Esophagus squamous epithelium (tissue), 5 donors: ENCODE data around the gene TRNP1. TPM values are rescaled to one million over a fixed set of nuclear protein-coding genes. Genes with fewer than 3 reads are reported as not detected.

Experiments used
- DNase-seq: peaks from one replicate; lab custom pipeline; 2025; lab: John Stamatoyannopoulos, UW
- H3K27ac ChIP-seq, 4 donors: fragments of 200-600 bp; sonication (generic); one replicate each; pipeline ENCODE4 v1.5.1; 2016 to 2019; ENCODE audit warnings: mild to moderate bottlenecking in 1 of 4
- H3K27me3 ChIP-seq, 4 donors: fragments of 200-600 bp; sonication (generic); 1 replicate in 3 of 4; 2 replicates in 1 of 4; pipeline versions ENCODE4 v1.5.1 to v1.6.0; 2017 to 2021; ENCODE audit warnings: antibody characterized with exemption in 1 of 4
- H3K36me3 ChIP-seq, 3 donors: fragments of 200-600 bp; sonication (generic); one replicate each; pipeline ENCODE4 v1.5.1; 2016 to 2019
- H3K4me1 ChIP-seq, 3 donors: fragments of 200-600 bp; sonication (generic); one replicate each; pipeline ENCODE4 v1.5.1; 2017 to 2019
- H3K4me3 ChIP-seq, 4 donors: fragments of 200-600 bp; sonication (generic); 1 replicate in 3 of 4; 2 replicates in 1 of 4; pipeline ENCODE4 v1.5.1; 2016 to 2019; ENCODE audit warnings: mild to moderate bottlenecking in 2 of 4, moderate library complexity in 1 of 4
- H3K9me3 ChIP-seq, 3 donors: fragments of 200-600 bp; sonication (generic); one replicate each; pipeline ENCODE4 v1.5.1; 2016 to 2019
- CTCF ChIP-seq, 6 experiments: fragments of 450-650 bp in 4 of 6; fragments of 200-600 bp in 2 of 6; sonication (generic) in 2 of 6; IDR thresholded peaks; one replicate each; pipeline ENCODE4 v1.5.1; 2016 to 2019; ENCODE audit warnings: antibody characterized with exemption in 6 of 6, mild to moderate bottlenecking in 4 of 6, moderate library complexity in 4 of 6
- POLR2A ChIP-seq, 4 donors: fragments of 450-650 bp; IDR thresholded peaks; one replicate each; pipeline ENCODE4 v1.6.1; 2017; ENCODE audit warnings: antibody characterized with exemption in 4 of 4, mild to moderate bottlenecking in 4 of 4, moderate library complexity in 3 of 4
- WGBS, 2 donors: methylation state at CpG; one replicate each; pipeline ENCODE4 v1.1.5; 2018; 5-methylcytosine and 5-hydroxymethylcytosine counted together
- intact Hi-C: fragments of 100-400 bp; cut with DNase I; formaldehyde crosslinking; loops from one replicate; pipeline ENCODE4 v1.15.0; 2022
- total RNA-seq, 4 donors: library from RNA; depleted of rRNA; stranded (reverse); fragments of >200 nt; gene quantifications; one replicate each; pipeline ENCODE4 v1.1.0, GENCODE V29; 2016
- donor health status: DM: yes; HTN: yes; CAD: no.

Gene TRNP1
- total RNA-seq, 4 donors from 2014 or later: 26.9 to 208 (median 64.5) TPM

GRCh38 chr1:27049100-27049499 lies 55.6 kb downstream of the TRNP1 start:
- DNase-seq: no peak
- H3K4me3 ChIP-seq: no peak overlapping the region
- WGBS, 2 donors: 69 to 70% methylated on average over 2 of the region's 2 CpGs
- H3K27me3 ChIP-seq: no peaks in the 10 kb centered on the region
- H3K36me3 ChIP-seq: no peaks in the 10 kb centered on the region
- TF ChIP-seq CTCF (IDR thresholded peaks at IDR 0.05): no peak
- no peak for TF ChIP-seq POLR2A (IDR thresholded peaks at IDR 0.05)
- H3K4me1 ChIP-seq: peaks cover 0 to 21% (median 5%) of the 10 kb centered on the region in 3 donors
- H3K9me3 ChIP-seq: no peaks in the 10 kb centered on the region
- no peak overlapping the region for H3K27ac ChIP-seq
- intact Hi-C loops: loop anchor here (2.0 kb wide), 1 partner anchor 48 kb away; no protein-coding TSS in a partner anchor

GRCh38 chr1:27049607-27050006 lies 56.1 kb downstream of the TRNP1 start:
- DNase-seq: no peak
- Histone ChIP-seq H3K27me3 (no peaks in the 10 kb centered on the region), H3K9me3 (no peaks in the 10 kb centered on the region), H3K27ac (no peak overlapping the region), H3K36me3 (no peaks in the 10 kb centered on the region), H3K4me1 (peaks cover 0 to 20% (median 5%) of the 10 kb centered on the region in 3 donors), H3K4me3 (no peak overlapping the region)
- TF ChIP-seq CTCF (IDR thresholded peaks at IDR 0.05) (no peak), POLR2A (IDR thresholded peaks at IDR 0.05) (no peak)
- intact Hi-C loops: loop anchor here (2.0 kb wide), 1 partner anchor 47 kb away; no protein-coding TSS in a partner anchor
- 57 to 64% methylated on average over 3 of the region's 3 CpGs for WGBS, 2 donors

Other genes with a start within 250 kb of the TRNP1 start
- 10 to 100 TPM in 3 of 4 donors, 1 to 10 TPM in 1; 9.9 to 20.9 (median 13.1) TPM for gene PIGV, start 205.7 kb upstream of the TRNP1 start, total RNA-seq
- 10 to 100 TPM; 24.5 to 34.4 (median 29.4) TPM for gene ZDHHC18, start 167.0 kb upstream of the TRNP1 start, total RNA-seq
- 1,000 to 10,000 TPM; 1,060 to 2,609 (median 1,818) TPM for gene SFN, start 130.5 kb upstream of the TRNP1 start, total RNA-seq
- gene GPN2, start 103.4 kb upstream of the TRNP1 start, total RNA-seq: 10 to 100 TPM in 2 of 4 donors, 1 to 10 TPM in 2; 4.9 to 10.8 (median 9.4) TPM
- gene GPATCH3, start 93.2 kb upstream of the TRNP1 start, total RNA-seq: 10 to 100 TPM in 1 of 4 donors, 1 to 10 TPM in 3; 6.9 to 11.2 (median 7.6) TPM
- gene NR0B2, start 79.7 kb upstream of the TRNP1 start, total RNA-seq: not detected
- gene NUDC, start 71.9 kb upstream of the TRNP1 start, total RNA-seq: 10 to 100 TPM; 45.2 to 50.3 (median 46.1) TPM
- 10 to 100 TPM; 18.4 to 25.6 (median 19.6) TPM for gene KDF1, start 33.2 kb upstream of the TRNP1 start, total RNA-seq
- 100 to 1,000 TPM in 3 of 4 donors, 10 to 100 TPM in 1; 76.9 to 263 (median 112) TPM for gene TENT5B, start 19.2 kb downstream of the TRNP1 start, total RNA-seq
- gene SLC9A1, start 161.4 kb downstream of the TRNP1 start, total RNA-seq: 10 to 100 TPM; 11.4 to 18.8 (median 16.6) TPM
- 10 to 100 TPM; 14.9 to 31.5 (median 26.8) TPM for gene WDTC1, start 240.9 kb downstream of the TRNP1 start, total RNA-seq